ENCODE data around the gene PPARG.
"Not testable (repeated sequence)": the region's sequence is repeated elsewhere in the genome, so short reads cannot be mapped to it uniquely, and the experiment has no call there.

PPARG gene

DNA sequence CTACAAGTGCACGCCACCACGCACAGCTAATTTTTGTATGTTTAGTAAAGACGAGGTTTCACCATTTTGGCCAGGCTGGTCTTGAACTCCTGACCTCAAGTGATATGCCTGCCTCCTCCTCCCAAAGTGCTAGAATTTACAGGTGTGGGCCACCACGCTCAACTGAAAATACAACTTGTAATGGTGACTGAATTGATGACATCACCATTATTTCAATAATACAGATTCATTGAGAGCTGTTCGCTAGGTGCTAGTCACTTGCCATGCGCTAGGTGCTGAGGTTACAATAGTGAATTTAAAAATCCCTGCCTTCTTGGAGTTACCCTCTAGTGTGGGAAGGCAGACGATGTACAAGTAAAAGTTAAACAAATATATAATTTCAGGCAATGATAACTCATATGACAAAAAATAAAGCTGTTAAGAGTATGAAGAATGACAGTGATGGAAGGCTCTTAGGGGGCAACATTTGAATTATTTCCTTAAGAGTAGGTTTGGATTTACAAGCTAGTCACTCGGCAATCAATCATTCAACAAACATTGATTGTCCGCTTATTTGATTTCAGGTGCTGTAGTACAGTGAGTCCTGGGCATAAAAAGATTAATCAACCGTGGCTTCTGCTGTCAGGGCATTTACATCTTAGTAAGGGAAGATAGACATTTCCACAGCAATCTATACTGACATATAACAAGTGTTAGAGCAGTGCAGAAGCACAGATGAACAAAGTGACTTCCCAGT, 9.1 kb upstream of the PPARG start:
- no peak for DNase-seq

DNA sequence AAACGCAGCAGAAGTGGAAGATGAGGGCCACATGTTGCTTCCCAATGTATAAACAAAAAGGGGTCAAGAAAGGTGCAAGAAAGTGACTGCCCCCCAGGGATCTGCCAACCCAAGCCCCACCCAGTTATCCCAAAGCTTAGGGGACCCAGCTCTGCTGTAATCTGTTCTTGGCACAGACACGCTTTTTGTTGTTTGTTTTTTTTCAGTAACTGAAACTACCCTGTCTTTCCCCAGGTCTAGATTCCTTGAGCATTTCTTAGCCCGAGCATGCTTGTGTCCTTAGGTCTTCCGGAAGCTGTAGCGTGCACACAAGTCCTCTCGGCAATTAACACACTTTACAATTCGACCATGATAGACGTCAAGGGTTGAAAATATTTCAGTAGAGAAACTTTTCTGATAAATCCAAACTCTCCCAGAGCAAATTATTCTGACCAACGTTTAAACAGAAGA, 8.5 kb upstream of the PPARG start:
- DNase-seq = no peak

GRCh38 chr3:12284591-12284990, 4.3 kb upstream of the PPARG start:
- DNase-seq = no peak

DNA sequence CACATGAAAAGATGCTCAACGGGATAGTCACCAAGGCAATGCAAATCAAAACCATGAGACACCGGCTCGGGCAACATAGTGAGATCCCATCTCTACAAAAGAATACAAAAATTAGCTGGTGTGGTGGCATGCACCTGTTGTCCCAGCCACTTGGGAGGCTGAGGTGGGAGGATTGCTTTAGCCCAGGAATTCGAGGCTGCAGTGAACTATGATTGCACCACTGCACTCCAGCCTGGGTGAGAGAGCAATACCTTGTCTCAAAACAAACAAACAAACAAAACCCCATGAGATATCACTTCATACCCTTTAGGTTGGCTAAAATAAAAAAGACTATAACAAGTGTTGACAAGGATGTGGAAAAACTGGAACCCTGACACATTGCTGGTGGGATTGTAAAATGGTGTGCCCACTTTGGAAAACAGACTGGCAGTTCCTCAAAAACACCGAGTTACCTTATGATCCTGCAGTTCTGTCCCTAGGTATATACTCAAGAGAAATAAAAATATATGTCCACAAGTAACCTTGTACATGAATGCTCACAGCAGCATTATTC, 3.8 kb upstream of the PPARG start:
- DNase-seq = no peak

DNA sequence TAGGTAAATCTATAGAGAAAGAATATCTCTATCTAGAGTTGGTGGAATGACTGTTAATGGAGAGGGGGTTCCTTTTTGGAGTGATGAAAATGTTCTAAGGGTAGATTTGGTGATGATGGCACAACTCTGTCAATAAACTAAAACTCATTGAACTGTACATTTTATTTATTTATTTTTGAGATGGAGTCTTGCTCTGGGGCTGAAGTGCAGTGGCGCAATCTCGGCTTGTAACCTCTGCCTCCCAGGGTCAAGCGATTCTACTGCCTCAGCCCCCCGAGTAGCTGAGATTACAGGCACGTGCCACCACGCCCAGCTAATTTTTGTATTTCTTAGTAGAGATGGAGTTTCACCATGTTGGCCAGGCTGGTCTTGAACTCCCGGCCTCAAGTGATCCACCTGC, 3.1 kb upstream of the PPARG start:
- DNase-seq = not testable (repeated sequence)

DNA sequence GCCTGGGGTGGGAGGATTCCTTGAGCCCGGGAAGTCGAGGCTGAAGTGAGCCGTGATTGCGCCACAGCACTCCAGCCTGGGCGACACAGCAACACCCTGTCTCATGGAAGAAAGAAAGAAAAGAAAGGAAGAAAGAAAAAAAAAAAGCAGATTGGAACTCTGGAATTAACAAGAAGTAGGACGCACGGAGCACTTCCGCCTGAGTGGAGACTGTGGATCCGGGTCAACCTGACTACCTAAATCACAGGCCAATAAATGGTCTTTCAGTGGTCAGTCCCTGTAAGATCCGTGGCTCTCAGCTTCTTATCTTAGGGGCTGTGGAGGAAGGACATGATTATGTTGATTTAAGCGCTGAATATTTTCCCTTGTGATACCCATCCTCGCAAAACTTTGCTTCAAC, 2.4 kb upstream of the PPARG start:
- no peak for DNase-seq

DNA sequence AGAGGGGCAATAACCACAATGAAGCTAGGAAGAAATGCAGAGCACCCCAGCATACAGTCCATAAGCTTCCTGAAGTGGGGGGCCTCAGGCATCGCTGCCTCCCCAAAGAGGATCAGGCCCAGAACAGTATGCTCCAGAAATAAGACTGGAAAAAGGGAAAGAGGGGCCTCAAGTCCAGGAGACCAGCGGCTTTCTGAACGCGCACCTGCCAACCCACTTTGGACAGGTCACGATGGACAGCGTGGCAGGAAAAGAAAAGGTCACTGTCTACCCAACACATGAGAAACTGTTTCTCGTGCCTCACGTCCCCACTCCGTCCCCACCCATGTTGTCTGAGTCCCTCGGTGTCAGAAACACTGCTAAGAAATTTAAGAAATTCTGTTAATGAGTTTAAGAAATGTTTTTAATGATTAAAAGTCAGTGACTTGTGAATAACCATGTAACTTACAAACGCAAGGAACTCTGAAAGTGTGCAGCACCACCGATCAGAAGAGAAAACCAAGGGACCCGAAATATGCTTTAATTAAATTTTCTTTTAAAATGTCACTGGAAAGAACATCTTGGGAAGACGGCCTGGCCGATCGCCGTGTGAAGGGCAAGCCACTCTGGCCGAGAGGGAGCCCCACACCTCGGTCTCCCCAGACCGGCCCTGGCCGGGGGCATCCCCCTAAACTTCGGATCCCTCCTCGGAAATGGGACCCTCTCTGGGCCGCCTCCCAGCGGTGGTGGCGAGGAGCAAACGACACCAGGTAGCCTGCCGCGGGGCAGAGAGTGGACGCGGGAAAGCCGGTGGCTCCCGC, 1.7 kb upstream of the PPARG start:
- DNase-seq = no peak

DNA sequence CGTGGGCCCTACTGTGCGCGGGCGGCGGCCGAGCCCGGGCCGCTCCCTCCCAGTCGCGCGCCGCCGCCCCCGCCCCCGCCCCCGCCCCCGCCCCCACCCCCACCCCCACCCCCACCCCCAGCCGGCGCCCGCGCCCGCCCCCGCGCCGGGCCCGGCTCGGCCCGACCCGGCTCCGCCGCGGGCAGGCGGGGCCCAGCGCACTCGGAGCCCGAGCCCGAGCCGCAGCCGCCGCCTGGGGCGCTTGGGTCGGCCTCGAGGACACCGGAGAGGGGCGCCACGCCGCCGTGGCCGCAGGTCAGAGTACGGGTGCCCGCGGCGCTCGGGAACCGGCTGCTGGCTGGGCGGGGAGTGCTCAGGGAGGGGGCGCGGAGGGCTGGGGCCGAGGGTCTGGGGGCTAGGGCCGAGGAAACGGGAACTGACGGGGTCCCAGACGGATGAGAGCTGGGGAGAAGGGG, 1.1 kb upstream of the PPARG start:
- DNase-seq = no peak

DNA sequence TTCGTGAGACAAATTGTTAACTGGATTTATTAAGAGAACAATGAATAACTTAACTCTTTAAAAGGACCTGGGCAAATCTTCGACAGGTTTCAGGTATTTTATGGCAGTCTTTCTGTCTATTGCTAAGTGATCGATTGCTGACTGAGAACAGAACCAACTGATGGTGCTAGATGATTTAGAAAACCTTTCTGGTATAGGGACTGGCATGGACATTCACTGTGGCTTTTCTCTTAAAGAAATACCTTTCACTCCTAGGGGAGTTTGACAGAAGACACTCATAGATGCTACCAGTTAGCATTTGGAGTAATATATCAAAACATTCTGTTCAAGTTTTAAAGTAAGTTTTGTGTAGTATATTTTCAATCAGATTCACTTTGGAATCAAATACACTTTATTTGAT, 654 bp downstream of the PPARG start:
- no peak for DNase-seq

DNA sequence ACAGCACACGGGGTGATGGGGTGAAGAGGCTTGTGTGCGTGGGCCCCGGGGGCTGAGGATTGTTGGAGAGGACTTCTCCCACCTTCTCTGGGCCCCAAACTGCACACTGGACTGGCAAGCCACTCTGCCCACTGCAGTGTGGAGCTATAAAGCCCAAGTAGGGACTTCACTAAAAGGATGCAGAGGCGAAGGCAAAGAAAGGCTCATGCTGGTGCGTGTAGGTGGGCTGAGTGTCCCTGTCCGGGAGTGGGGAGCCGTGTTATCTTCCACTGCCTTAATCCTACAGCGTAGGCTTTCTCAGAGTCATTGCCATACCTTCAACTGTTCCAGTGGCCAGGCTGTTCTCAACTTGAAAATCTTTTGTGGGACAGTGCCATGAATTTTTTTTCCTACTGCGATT, 3.9 kb downstream of the PPARG start:
- DNase-seq = no peak

- DNase-seq = no peak
These were observed 6.2 kb downstream of the PPARG start for GRCh38 chr3:12294885-12295580.

GRCh38 chr3:12296511-12296910, 7.6 kb downstream of the PPARG start:
- no peak for DNase-seq

DNA sequence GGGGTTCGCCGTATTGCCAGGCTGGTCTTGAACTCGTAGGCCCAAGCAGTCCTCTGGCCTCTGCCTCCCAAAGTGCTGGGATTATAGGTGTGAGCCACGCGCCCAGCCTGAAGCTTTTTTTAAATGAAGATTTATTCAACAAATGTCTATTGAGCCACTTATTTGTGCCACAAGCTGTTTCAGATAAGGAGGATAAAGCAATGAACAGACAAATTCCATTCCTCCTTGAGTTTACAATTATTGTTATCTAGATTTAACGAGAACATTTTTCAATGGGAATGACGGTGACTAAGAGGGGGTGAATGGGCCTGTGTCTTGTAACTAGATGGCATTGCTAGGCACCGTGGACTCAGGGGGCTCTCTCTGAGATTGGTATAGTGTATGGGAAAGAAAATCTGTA, 10.2 kb downstream of the PPARG start:
- no peak for DNase-seq

- DNase-seq = no peak
These were observed 11.3 kb downstream of the PPARG start for GRCh38 chr3:12300137-12300536.

- no peak for DNase-seq
These were observed 12.2 kb downstream of the PPARG start for GRCh38 chr3:12301031-12301430.

DNA sequence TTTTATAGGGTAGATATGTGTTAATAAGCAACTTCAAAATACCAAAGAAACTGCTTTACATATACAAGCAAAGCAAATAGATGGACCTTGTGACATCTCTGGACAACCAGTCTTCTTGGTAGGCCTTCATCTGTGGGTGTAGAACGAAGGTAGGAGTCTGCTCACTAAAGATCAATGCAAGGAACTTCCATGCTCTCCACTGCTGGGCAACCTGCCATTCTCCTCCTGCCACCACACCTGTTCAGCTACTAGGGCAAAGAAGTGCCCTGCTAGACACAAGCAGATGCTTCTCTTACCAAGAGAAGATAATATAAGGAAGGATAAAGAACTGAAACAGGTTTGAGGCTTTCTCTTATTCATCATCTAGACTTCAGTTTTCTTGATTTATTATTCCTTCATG, 12.6 kb downstream of the PPARG start:
- no peak for DNase-seq

DNA sequence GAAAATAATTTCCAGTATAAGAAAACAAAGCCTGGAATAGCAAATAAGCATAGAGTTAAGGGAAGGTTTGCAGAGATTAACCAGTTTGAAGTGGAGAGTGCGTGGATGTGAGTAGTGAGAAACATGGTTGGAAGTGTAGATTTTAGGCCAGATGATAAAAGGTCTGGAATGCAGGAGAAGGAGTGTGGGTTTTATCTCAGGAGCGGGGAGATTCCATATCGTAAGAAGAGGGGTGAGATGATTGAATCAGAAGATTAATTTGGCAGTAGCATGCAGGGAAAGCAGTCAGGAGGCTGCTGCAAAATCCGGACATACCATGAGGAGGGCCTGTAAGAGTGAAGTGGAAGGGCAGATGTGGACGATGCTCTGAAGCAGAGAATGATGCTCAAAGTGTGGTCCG, 13.7 kb downstream of the PPARG start:
- DNase-seq = no peak

DNA sequence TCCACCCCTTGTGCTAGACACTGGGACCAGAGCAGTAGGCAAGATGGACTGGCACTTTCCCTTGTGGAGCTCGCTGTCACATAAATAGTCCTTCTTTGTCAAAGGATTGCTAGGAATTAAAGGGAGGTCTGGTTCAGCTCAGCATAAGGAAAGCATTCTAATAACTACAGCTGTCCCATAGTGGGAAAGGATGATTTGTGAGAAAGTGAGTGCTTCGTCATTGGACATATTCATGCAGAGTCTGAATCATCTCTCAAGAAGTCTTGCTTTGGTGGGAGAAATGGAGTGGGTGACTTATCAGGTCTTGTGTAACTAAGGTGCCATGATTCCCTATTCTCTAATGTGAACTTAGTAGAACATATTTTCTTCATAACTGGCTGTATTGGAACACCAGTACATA, 14.7 kb downstream of the PPARG start:
- DNase-seq = no peak

- no peak for DNase-seq
These were observed 15.1 kb downstream of the PPARG start for GRCh38 chr3:12303993-12304392.

GRCh38 chr3:12307136-12307535, 18.3 kb downstream of the PPARG start:
- no peak for DNase-seq

GRCh38 chr3:12308517-12308916, 19.6 kb downstream of the PPARG start:
- no peak for DNase-seq

GRCh38 chr3:12309716-12310115, 20.8 kb downstream of the PPARG start:
- DNase-seq = no peak

DNA sequence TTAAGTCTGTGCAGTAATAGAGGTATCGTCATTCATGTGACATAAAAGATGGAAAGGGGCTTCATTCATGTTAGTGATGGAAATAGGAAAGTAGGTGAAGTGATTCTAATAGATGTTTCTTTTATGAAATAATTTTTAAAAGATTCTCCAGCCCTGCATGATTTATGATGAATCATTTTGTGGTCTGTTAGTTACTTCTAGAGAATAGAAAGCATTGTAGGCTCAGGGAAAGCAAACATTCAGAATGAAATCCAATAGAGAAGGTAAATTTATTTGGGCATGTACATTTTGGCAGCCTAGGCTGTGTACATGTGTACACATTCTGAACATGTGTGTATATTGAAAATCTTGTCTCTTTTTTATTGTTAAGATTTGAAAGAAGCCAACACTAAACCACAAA, 23.1 kb downstream of the PPARG start:
- no peak for DNase-seq

GRCh38 chr3:12313519-12313918, 24.6 kb downstream of the PPARG start:
- no peak for DNase-seq
